ENCODE results near the gene CDH13. TPM values are rescaled to one million over a fixed set of nuclear protein-coding genes. Genes with fewer than 3 reads are reported as not detected.

CDH13 gene
- total and polyA plus RNA-seq, 2 of the 8 experiments (the other 6 are each of a cell fraction or from before 2014, with no cell fraction given), result 2.3 to 2.4 TPM

- Histone ChIP-seq H3K4me1 (replicated peaks in 1 of 4; ENCODE audit: control insufficient read depth in 3 of 4, insufficient read depth in 4 of 4, low read length in 3 of 4) (peaks cover 0 to 5% (median 2%) of the 10 kb centered on the region in 4 experiments; a peak in 2 of 7 replicates), H3K14ac (ENCODE audit: insufficient read length) (no peak overlapping the region), H3K23me2 (ENCODE audit: low read depth, low read length) (no peaks in the 10 kb centered on the region), H4K20me1 (replicated peaks in 1 of 2; ENCODE audit: control insufficient read depth in 1 of 2, insufficient read depth in 2 of 2, low read length in 2 of 2) (no peaks in the 10 kb centered on the region), H3K23ac (ENCODE audit: insufficient read length) (no peak overlapping the region), H2BK5ac (ENCODE audit: low read depth, low read length) (no peak overlapping the region), H2BK20ac (ENCODE audit: low read length) (no peak overlapping the region), H3K27me3 (replicated peaks in 1 of 4; ENCODE audit: control insufficient read depth in 3 of 4, extremely low read depth in 1 of 4, insufficient read depth in 3 of 4, low read length in 3 of 4) (no peaks in the 10 kb centered on the region; a peak in 1 of 7 replicates), H3K27ac (ENCODE audit: low read depth, low read length) (no peak overlapping the region), H3K36me3 (ENCODE audit: control insufficient read depth in 2 of 4, insufficient read depth in 4 of 4, low read length in 3 of 4) (no peaks in the 10 kb centered on the region), H3K18ac (ENCODE audit: extremely low read depth, low read length) (no peak overlapping the region), H4K8ac (ENCODE audit: extremely low read depth, insufficient read depth, low read length) (no peak overlapping the region), H3K9ac (replicated peaks in 1 of 4; ENCODE audit: extremely low read depth in 1 of 4, low read depth in 3 of 4, low read length in 3 of 4) (no peak overlapping the region), H3K79me2 (ENCODE audit: control insufficient read depth in 1 of 2, insufficient read depth in 2 of 2, low read length in 2 of 2) (no peaks in the 10 kb centered on the region), H2BK12ac (ENCODE audit: low read depth, low read length) (no peak overlapping the region), H3K9me3 (ENCODE audit: insufficient read depth in 2 of 2, low read depth in 1 of 2, low read length in 1 of 2) (no peaks in the 10 kb centered on the region), H2BK120ac (replicated peaks; ENCODE audit: low read depth, low read length) (no peak overlapping the region), H3K4me3 (ENCODE audit: extremely low read depth in 1 of 4, insufficient read depth in 2 of 4, low read depth in 3 of 4, low read length in 4 of 4) (no peak overlapping the region), H3K79me1 (ENCODE audit: low read depth, low read length) (no peaks in the 10 kb centered on the region), H2AFZ (ENCODE audit: low read length) (no peak overlapping the region), H3K56ac (replicated peaks; ENCODE audit: insufficient read length, low read depth, low read length) (no peak overlapping the region), H4K91ac (replicated peaks; ENCODE audit: insufficient read length, low read length) (no peak overlapping the region), H3K4me2 (ENCODE audit: insufficient read depth in 1 of 2, low read depth in 2 of 2, low read length in 2 of 2) (no peak overlapping the region), H2BK15ac (ENCODE audit: low read length) (no peak overlapping the region), H2AK5ac (ENCODE audit: low read depth, low read length) (no peak overlapping the region), H3K4ac (replicated peaks; ENCODE audit: insufficient read length, low read depth, low read length) (no peak overlapping the region), H4K5ac (ENCODE audit: insufficient read length, low read depth, low read length) (no peak overlapping the region)
- 84% methylated on average over 5 of the region's 5 CpGs; no CpG with 5 or more reads in 1 of the 2 experiments for WGBS, 2 experiments (ENCODE audit: extremely low coverage in 1 of 2, insufficient coverage in 1 of 2, insufficient read length in 1 of 2, insufficient replicate concordance in 2 of 2, low coverage in 1 of 2, low lambda C conversion rate in 2 of 2, missing lambda C conversion rate in 1 of 2)
- DNase-seq (ENCODE audit: low read depth in 1 of 2, low spot score in 2 of 2) (no peak), FAIRE-seq (no peak)
- TF ChIP-seq ASH2L (IDR thresholded peaks at IDR 0.05; ENCODE audit: low read length) (no peak), EZH2 (IDR thresholded peaks at IDR 0.05; ENCODE audit: low read depth, low read length, severe bottlenecking) (no peak), ZNF274 (IDR thresholded peaks at IDR 0.05; ENCODE audit: borderline replicate concordance, extremely low read depth, low read length) (no peak), BCL11A (IDR thresholded peaks at IDR 0.05; ENCODE audit: low read depth in 2 of 2, low read length in 2 of 2) (no peak), CREB1 (IDR thresholded peaks at IDR 0.05) (no peak), FOSL1 (IDR thresholded peaks at IDR 0.05; ENCODE audit: insufficient read depth, low read depth, low read length) (no peak), SRF (IDR thresholded peaks at IDR 0.05; ENCODE audit: low read depth, low read length) (no peak), POLR2AphosphoS5 (IDR thresholded peaks at IDR 0.05; ENCODE audit: low read depth, low read length) (no peak), SAP30 (IDR thresholded peaks at IDR 0.05; ENCODE audit: insufficient read depth, insufficient replicate concordance, low read length) (no peak)
- ChIA-PET CTCF (ENCODE audit: partially characterized antibody) (no interaction called here), POLR2A (ENCODE audit: partially characterized antibody) (no interaction called here)
Measured at GRCh38 chr16:83692224-83692623, 1065.5 kb downstream of the CDH13 start.
